Parathyroid adenoma (tissue), 2 donors: ENCODE results near the gene YJEFN3.

Experiments used
- H2AFZ ChIP-seq: fragments of 300-600 bp; sonication (generic); one replicate; pipeline ENCODE4 v1.7.0; 2017; ENCODE audit warnings: antibody characterized with exemption, mild to moderate bottlenecking
- H3K27ac ChIP-seq: fragments of 300-600 bp; sonication (generic); one replicate; pipeline ENCODE4 v1.7.0; 2017
- H3K27me3 ChIP-seq: fragments of 300-600 bp; sonication (generic); one replicate; pipeline ENCODE4 v1.7.0; 2017; ENCODE audit warnings: low read length; ENCODE audit not compliant: control insufficient read depth, insufficient read depth
- H3K36me3 ChIP-seq: fragments of 300-600 bp; sonication (generic); one replicate; pipeline ENCODE4 v1.7.0; 2017; ENCODE audit warnings: low read length; ENCODE audit not compliant: control insufficient read depth, insufficient read depth
- H3K4me1 ChIP-seq: fragments of 300-600 bp; sonication (generic); one replicate; pipeline ENCODE4 v1.7.0; 2017; ENCODE audit warnings: control low read depth
- H3K4me2 ChIP-seq: fragments of 300-600 bp; sonication (generic); one replicate; pipeline ENCODE4 v1.7.0; 2017; ENCODE audit warnings: low read length
- H3K4me3 ChIP-seq: fragments of 300-600 bp; sonication (generic); one replicate; pipeline ENCODE4 v1.7.0; 2017; ENCODE audit warnings: low read depth, low read length
- H3K79me2 ChIP-seq: fragments of 300-600 bp; sonication (generic); one replicate; pipeline ENCODE4 v1.7.0; 2017; ENCODE audit warnings: control low read depth
- H3K9ac ChIP-seq: fragments of 300-600 bp; sonication (generic); one replicate; pipeline ENCODE4 v1.7.0; 2017; ENCODE audit warnings: mild to moderate bottlenecking
- H3K9me3 ChIP-seq: fragments of 300-600 bp; sonication (generic); one replicate; pipeline ENCODE4 v1.7.0; 2017; ENCODE audit warnings: low read length; ENCODE audit not compliant: control insufficient read depth
- TF ChIP-seq, protein P1 (sequence below): fragments of 300-600 bp; sonication (generic); IDR thresholded peaks from one replicate; pipeline ENCODE4 v1.7.0; 2017; ENCODE audit warnings: antibody characterized with exemption, mild to moderate bottlenecking
- donor health status: primary hyperparathyroidism.

YJEFN3 gene

DNA sequence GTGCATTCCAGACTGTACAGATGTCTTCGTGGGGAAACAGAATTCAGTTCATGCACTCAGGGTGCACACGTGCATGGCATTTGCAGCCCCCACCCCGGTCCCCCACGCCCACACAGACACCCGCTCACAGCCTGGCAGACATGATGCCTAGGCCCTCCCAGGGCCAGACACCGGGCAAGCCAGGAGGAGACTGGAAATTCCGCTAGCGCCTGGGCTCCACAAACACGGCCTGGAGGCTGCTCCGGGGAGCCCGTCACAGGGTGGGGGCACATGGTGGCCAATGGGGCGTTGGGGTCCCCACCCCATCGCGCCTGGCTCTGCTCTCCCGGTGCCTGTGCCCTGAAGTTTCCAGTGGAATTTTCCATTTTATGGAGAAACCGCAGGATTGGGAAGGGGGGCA is 12.9 kb downstream of the YJEFN3 start:
- H3K9me3 ChIP-seq: no peaks in the 10 kb centered on the region
- H3K27ac ChIP-seq: no peak overlapping the region
- no peak overlapping the region for H2AFZ ChIP-seq
- TF ChIP-seq, protein P1, sequence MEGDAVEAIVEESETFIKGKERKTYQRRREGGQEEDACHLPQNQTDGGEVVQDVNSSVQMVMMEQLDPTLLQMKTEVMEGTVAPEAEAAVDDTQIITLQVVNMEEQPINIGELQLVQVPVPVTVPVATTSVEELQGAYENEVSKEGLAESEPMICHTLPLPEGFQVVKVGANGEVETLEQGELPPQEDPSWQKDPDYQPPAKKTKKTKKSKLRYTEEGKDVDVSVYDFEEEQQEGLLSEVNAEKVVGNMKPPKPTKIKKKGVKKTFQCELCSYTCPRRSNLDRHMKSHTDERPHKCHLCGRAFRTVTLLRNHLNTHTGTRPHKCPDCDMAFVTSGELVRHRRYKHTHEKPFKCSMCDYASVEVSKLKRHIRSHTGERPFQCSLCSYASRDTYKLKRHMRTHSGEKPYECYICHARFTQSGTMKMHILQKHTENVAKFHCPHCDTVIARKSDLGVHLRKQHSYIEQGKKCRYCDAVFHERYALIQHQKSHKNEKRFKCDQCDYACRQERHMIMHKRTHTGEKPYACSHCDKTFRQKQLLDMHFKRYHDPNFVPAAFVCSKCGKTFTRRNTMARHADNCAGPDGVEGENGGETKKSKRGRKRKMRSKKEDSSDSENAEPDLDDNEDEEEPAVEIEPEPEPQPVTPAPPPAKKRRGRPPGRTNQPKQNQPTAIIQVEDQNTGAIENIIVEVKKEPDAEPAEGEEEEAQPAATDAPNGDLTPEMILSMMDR: no peak
- no peaks in the 10 kb centered on the region for H3K79me2 ChIP-seq
- H3K36me3 ChIP-seq: no peaks in the 10 kb centered on the region
- H3K4me2 ChIP-seq: no peak overlapping the region
- H3K4me1 ChIP-seq: peaks cover 3% of the 10 kb centered on the region
- peaks cover 3% of the 10 kb centered on the region for H3K27me3 ChIP-seq
- no peak overlapping the region for H3K9ac ChIP-seq
- H3K4me3 ChIP-seq: no peak overlapping the region

DNA sequence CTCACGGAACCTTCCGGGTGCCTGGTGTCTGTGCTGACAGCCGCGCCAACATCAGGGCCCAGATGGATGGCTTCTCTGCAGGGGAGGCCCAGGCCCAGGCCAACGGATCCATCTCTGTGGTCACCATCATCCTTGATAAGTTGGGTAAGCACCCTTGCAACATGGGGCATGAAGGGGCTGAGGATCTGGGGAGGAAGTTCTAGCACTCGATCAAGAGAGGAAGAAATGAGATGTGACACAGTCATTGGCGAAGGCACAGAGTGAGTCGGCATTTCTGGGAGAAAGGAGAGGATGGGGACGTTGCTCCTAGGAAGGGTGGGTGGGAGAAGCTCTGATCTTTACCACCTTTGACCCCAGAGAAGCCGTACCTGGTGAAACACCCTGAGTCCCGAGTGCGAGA is 13.8 kb downstream of the YJEFN3 start:
- H2AFZ ChIP-seq: no peak overlapping the region
- H3K9me3 ChIP-seq: no peaks in the 10 kb centered on the region
- peaks cover 3% of the 10 kb centered on the region for H3K4me1 ChIP-seq
- H3K9ac ChIP-seq: no peak overlapping the region
- H3K4me2 ChIP-seq: no peak overlapping the region
- H3K36me3 ChIP-seq: no peaks in the 10 kb centered on the region
- H3K4me3 ChIP-seq: no peak overlapping the region
- TF ChIP-seq, protein P1: no peak
- H3K27ac ChIP-seq: no peak overlapping the region
- H3K27me3 ChIP-seq: peaks cover 3% of the 10 kb centered on the region
- no peaks in the 10 kb centered on the region for H3K79me2 ChIP-seq

DNA sequence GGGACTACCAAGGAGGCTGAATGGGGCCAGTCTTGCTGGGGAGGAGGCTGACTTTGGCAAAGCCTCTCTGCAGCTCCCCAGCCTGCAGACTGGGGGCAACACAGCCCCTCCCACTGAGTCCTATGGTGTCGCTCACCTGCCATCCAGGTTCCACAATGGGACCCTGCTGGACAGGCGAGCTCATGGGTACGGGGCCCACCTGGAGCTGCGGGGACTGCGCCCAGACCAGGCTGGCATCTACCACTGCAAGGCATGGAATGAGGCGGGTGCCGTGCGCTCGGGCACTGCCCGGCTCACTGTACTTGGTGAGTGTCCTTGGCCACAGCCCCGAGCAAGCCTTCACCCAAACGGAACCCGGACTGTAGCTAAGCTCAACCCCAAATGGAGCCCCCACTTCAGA is 14.4 kb downstream of the YJEFN3 start:
- Histone ChIP-seq H3K27me3 (peaks cover 3% of the 10 kb centered on the region), H2AFZ (no peak overlapping the region)

DNA sequence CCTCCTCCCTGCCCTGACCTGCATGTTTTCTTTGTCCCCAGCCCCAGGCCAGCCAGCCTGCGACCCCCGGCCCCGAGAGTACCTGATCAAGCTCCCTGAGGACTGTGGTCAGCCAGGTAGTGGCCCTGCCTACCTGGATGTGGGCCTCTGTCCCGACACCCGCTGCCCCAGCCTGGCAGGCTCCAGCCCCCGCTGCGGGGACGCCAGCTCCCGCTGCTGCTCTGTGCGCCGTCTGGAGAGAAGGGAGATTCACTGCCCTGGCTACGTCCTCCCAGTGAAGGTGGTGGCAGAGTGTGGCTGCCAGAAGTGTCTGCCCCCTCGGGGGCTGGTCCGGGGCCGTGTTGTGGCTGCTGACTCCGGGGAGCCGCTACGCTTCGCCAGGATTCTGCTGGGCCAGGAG is 14.9 kb downstream of the YJEFN3 start:
- no peak overlapping the region for H2AFZ ChIP-seq
- H3K27ac ChIP-seq: no peak overlapping the region
- no peaks in the 10 kb centered on the region for H3K79me2 ChIP-seq
- H3K4me1 ChIP-seq: peaks cover 2% of the 10 kb centered on the region
- no peak overlapping the region for H3K4me3 ChIP-seq
- no peak overlapping the region for H3K4me2 ChIP-seq
- H3K36me3 ChIP-seq: no peaks in the 10 kb centered on the region
- no peak overlapping the region for H3K9ac ChIP-seq
- no peaks in the 10 kb centered on the region for H3K9me3 ChIP-seq
- peaks cover 3% of the 10 kb centered on the region for H3K27me3 ChIP-seq
- TF ChIP-seq, protein P1: no peak

More for the DNA sequence above, 14.4 kb downstream of the YJEFN3 start:
- TF ChIP-seq, protein P1: no peak
- H3K9ac ChIP-seq: no peak overlapping the region
- no peaks in the 10 kb centered on the region for H3K79me2 ChIP-seq
- H3K4me1 ChIP-seq: peaks cover 3% of the 10 kb centered on the region
- no peak overlapping the region for H3K27ac ChIP-seq
- H3K36me3 ChIP-seq: no peaks in the 10 kb centered on the region
- H3K4me3 ChIP-seq: no peak overlapping the region
- H3K9me3 ChIP-seq: no peaks in the 10 kb centered on the region
- H3K4me2 ChIP-seq: no peak overlapping the region

DNA sequence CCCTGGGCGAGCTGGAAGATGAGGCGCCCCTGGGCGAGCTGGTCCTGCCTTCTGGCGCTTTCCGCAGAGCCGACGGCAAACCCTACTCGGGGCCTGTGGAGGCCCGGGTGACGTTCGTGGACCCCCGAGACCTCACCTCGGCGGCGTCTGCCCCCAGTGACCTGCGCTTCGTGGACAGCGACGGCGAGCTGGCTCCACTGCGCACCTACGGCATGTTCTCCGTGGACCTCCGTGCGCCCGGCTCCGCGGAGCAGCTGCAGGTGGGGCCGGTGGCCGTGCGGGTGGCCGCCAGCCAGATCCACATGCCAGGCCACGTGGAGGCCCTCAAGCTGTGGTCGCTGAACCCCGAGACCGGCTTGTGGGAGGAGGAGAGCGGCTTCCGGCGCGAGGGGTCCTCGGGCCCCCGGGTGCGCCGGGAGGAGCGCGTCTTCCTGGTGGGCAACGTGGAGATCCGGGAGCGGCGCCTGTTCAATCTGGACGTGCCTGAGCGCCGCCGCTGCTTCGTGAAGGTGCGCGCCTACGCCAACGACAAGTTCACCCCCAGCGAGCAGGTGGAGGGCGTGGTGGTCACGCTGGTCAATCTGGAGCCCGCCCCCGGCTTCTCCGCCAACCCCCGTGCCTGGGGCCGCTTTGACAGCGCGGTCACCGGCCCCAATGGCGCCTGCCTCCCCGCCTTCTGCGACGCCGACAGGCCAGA is 15.7 kb downstream of the YJEFN3 start:
- Histone ChIP-seq H3K4me1 (no peaks in the 10 kb centered on the region), H3K27me3 (peaks cover 3% of the 10 kb centered on the region), H3K4me3 (no peak overlapping the region), H3K36me3 (no peaks in the 10 kb centered on the region), H2AFZ (no peak overlapping the region), H3K4me2 (no peak overlapping the region), H3K79me2 (no peaks in the 10 kb centered on the region), H3K27ac (no peak overlapping the region), H3K9ac (no peak overlapping the region), H3K9me3 (no peaks in the 10 kb centered on the region)
- TF ChIP-seq, protein P1: no peak
